CD14-positive monocyte (primary cell): Measurements from ENCODE around the gene ATG7. TPM values are rescaled to one million over a fixed set of nuclear protein-coding genes. Genes with fewer than 3 reads are reported as not detected.

ENCODE experiments used
- DNase-seq, 3 donors: peaks; one replicate each; pipeline ENCODE4 v3.0.0-alpha.2; 2011 to 2022
- H2AFZ ChIP-seq: 2 replicates; pipeline ENCODE4 v1.6.0; 2012; ENCODE audit warnings: mild to moderate bottlenecking, low read depth, low read length, inconsistent platforms; ENCODE audit not compliant: insufficient read depth, poor library complexity, severe bottlenecking
- H3K27ac ChIP-seq, 2 donors: 1 replicate in 1 of 2; 2 replicates in 1 of 2; pipeline ENCODE4 v1.5.1; 2012 to 2013; ENCODE audit warnings: low read length in 2 of 2, control low read depth in 1 of 2, inconsistent platforms in 1 of 2, low read depth in 1 of 2, mild to moderate bottlenecking in 1 of 2
- H3K27me3 ChIP-seq, 2 donors: one replicate each; pipeline versions ENCODE4 v1.6.0 to v1.6.1; 2011 to 2013; ENCODE audit warnings: low read length in 2 of 2; ENCODE audit not compliant: control insufficient read depth in 2 of 2, insufficient read depth in 2 of 2
- H3K36me3 ChIP-seq, 2 donors: replicated peaks in 1 of 2; 1 replicate in 1 of 2; 2 replicates in 1 of 2; pipeline versions ENCODE4 v1.5.1 to v1.6.1; 2012 to 2013; ENCODE audit warnings: low read length in 2 of 2, control low read depth in 1 of 2, inconsistent platforms in 1 of 2, mild to moderate bottlenecking in 1 of 2; ENCODE audit not compliant: insufficient read depth in 2 of 2, control insufficient read depth in 1 of 2
- H3K4me1 ChIP-seq, 2 donors: 1 replicate in 1 of 2; 2 replicates in 1 of 2; pipeline versions ENCODE4 v1.5.1 to v1.6.1; 2012 to 2013; ENCODE audit warnings: low read length in 2 of 2, control low read depth in 1 of 2, inconsistent platforms in 1 of 2, mild to moderate bottlenecking in 1 of 2, moderate library complexity in 1 of 2; ENCODE audit not compliant: insufficient read depth in 2 of 2, control insufficient read depth in 1 of 2
- H3K4me2 ChIP-seq: replicated peaks from 2 replicates; pipeline ENCODE3; 2012; ENCODE audit warnings: low read length, moderate library complexity, mild to moderate bottlenecking; ENCODE audit not compliant: poor library complexity, severe bottlenecking; ENCODE audit errors: extremely low read depth
- H3K4me3 ChIP-seq, 3 experiments: fragments of 200-600 bp in 1 of 3; sonication (generic) in 1 of 3; replicated peaks in 1 of 3; 1 replicate in 2 of 3; 2 replicates in 1 of 3; pipeline ENCODE4 v1.5.1; 2011 to 2013; ENCODE audit warnings: low read length in 3 of 3, mild to moderate bottlenecking in 3 of 3, control low read depth in 2 of 3, low read depth in 2 of 3, inconsistent platforms in 1 of 3, moderate library complexity in 1 of 3
- H3K79me2 ChIP-seq: 2 replicates; pipeline ENCODE4 v1.6.0; 2012; ENCODE audit warnings: mild to moderate bottlenecking, control low read depth, inconsistent platforms, low read length, moderate library complexity; ENCODE audit not compliant: insufficient read depth
- H3K9ac ChIP-seq: 2 replicates; pipeline ENCODE4 v1.6.0; 2017; ENCODE audit warnings: low read length, mild to moderate bottlenecking; ENCODE audit not compliant: insufficient read depth, poor library complexity, severe bottlenecking
- H3K9me3 ChIP-seq, 2 donors: replicated peaks in 1 of 2; 1 replicate in 1 of 2; 2 replicates in 1 of 2; pipeline versions ENCODE4 v1.5.1 to v1.6.1; 2012 to 2013; ENCODE audit warnings: low read length in 2 of 2, control low read depth in 1 of 2; ENCODE audit not compliant: control insufficient read depth in 1 of 2, insufficient read depth in 1 of 2
- H4K20me1 ChIP-seq: 2 replicates; pipeline ENCODE4 v1.6.0; 2012; ENCODE audit warnings: mild to moderate bottlenecking, low read length, control low read depth, moderate library complexity; ENCODE audit not compliant: insufficient read depth
- H3K27ac Mint-ChIP-seq, 7 donors: one replicate each; pipeline ENCODE4 v1.8.0; 2020; ENCODE audit warnings: mild to moderate bottlenecking in 7 of 7, mixed read lengths in 7 of 7, moderate library complexity in 6 of 7, inconsistent platforms in 2 of 7
- H3K27me3 Mint-ChIP-seq, 3 donors: one replicate each; pipeline ENCODE4 v1.8.0; 2021 to 2022; ENCODE audit warnings: low read depth in 3 of 3, mild to moderate bottlenecking in 3 of 3, mixed read lengths in 3 of 3, moderate library complexity in 3 of 3, inconsistent platforms in 1 of 3
- H3K36me3 Mint-ChIP-seq, 2 donors: one replicate each; pipeline ENCODE4 v1.8.0; 2020; ENCODE audit warnings: mixed read lengths in 2 of 2, inconsistent platforms in 1 of 2, mild to moderate bottlenecking in 1 of 2
- H3K4me1 Mint-ChIP-seq: one replicate; pipeline ENCODE4 v1.8.0; 2020; ENCODE audit warnings: mild to moderate bottlenecking, mixed read lengths
- H3K4me3 Mint-ChIP-seq, 2 donors: one replicate each; pipeline ENCODE4 v1.8.0; 2020; ENCODE audit warnings: mild to moderate bottlenecking in 2 of 2, mixed read lengths in 2 of 2, moderate library complexity in 1 of 2
- H3K9me3 Mint-ChIP-seq, 7 donors: one replicate each; pipeline ENCODE4 v1.8.0; 2020 to 2022; ENCODE audit warnings: mixed read lengths in 7 of 7, mild to moderate bottlenecking in 6 of 7, moderate library complexity in 6 of 7, inconsistent platforms in 2 of 7
- WGBS: methylation state at CpG from one replicate; pipeline ENCODE4 v1.1.5; 2013; ENCODE audit warnings: missing lambda C conversion rate; ENCODE audit not compliant: insufficient coverage; 5-methylcytosine and 5-hydroxymethylcytosine counted together
- intact Hi-C, 2 donors: fragments of 100-400 bp; cut with micrococcal nuclease; formaldehyde crosslinking; loops; one replicate each; pipeline versions ENCODE4 v1.15.0 to v1.15.1; 2023
- polyA plus RNA-seq, 3 donors: library from polyadenylated mRNA; depleted of rRNA in 1 of 3; unstranded in 2 of 3; stranded (reverse) in 1 of 3; fragments of 300-500 nt in 2 of 3; fragments of >200 nt in 1 of 3; fragmentation: Illumina TruSeq in 2 of 3; gene quantifications; 1 replicate in 2 of 3; 2 replicates in 1 of 3; pipeline ENCODE4 v1.2.3, GENCODE V29; 2012 to 2021
- TF ChIP-seq, protein P1 (sequence below): fragments of 200-600 bp; IDR thresholded peaks from one replicate; pipeline ENCODE4 v1.8.0; 2022; ENCODE audit warnings: antibody characterized with exemption, mild to moderate bottlenecking

ATG7 gene
- polyA plus RNA-seq, 3 donors, result 57.4 to 101 (median 89.7) TPM

DNA sequence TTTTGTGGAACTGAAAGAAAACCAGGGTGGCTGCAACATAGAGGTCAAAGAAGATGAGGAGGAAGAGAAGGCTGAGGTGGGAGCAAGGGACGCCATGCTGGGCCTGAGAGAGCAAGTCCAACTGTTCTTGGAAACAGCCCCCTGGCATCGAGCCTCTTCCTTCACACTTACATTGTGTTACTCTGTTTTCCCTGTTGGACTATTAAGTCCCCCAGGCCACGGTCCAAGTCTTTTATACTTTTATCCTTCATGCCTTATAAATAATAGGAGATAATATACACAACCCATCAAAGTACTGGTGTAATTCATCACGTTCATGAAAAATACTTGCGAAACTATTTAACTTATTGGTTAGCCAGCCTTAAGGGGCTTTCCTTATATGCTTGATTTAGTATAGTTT, 79.3 kb downstream of the ATG7 start:
- no peaks in the 10 kb centered on the region for H3K4me1 ChIP-seq
- no peak overlapping the region for H3K9ac ChIP-seq
- no peaks in the 10 kb centered on the region for H3K4me1 Mint-ChIP-seq
- H3K36me3 Mint-ChIP-seq, result peaks cover 87 to 97% of the 10 kb centered on the region in 2 donors
- no peak overlapping the region for H3K4me3 ChIP-seq
- no peak for DNase-seq
- H3K27ac ChIP-seq, result no peak overlapping the region
- no peak overlapping the region for H2AFZ ChIP-seq
- peaks cover 83 to 98% of the 10 kb centered on the region in 2 donors for H3K36me3 ChIP-seq
- no CpG with 5 or more reads among the region's 5 CpGs for WGBS
- no peak overlapping the region for H3K4me2 ChIP-seq
- H3K9me3 ChIP-seq, result peaks cover 3 to 14% of the 10 kb centered on the region in 2 donors
- H3K4me3 Mint-ChIP-seq, result no peak overlapping the region
- no peaks in the 10 kb centered on the region for H3K27me3 ChIP-seq
- H3K27ac Mint-ChIP-seq, result peak overlapping the region in 5 of 7 donors; percentile 4 to 51 (median 19)
- intact Hi-C loops, result no loop called here
- peaks cover 7 to 19% (median 11%) of the 10 kb centered on the region in 7 donors for H3K9me3 Mint-ChIP-seq
- peaks cover 73% of the 10 kb centered on the region for H4K20me1 ChIP-seq
- H3K27me3 Mint-ChIP-seq, result no peaks in the 10 kb centered on the region
- TF ChIP-seq, protein P1, sequence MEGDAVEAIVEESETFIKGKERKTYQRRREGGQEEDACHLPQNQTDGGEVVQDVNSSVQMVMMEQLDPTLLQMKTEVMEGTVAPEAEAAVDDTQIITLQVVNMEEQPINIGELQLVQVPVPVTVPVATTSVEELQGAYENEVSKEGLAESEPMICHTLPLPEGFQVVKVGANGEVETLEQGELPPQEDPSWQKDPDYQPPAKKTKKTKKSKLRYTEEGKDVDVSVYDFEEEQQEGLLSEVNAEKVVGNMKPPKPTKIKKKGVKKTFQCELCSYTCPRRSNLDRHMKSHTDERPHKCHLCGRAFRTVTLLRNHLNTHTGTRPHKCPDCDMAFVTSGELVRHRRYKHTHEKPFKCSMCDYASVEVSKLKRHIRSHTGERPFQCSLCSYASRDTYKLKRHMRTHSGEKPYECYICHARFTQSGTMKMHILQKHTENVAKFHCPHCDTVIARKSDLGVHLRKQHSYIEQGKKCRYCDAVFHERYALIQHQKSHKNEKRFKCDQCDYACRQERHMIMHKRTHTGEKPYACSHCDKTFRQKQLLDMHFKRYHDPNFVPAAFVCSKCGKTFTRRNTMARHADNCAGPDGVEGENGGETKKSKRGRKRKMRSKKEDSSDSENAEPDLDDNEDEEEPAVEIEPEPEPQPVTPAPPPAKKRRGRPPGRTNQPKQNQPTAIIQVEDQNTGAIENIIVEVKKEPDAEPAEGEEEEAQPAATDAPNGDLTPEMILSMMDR, result no peak
- peaks cover 10% of the 10 kb centered on the region for H3K79me2 ChIP-seq

DNA sequence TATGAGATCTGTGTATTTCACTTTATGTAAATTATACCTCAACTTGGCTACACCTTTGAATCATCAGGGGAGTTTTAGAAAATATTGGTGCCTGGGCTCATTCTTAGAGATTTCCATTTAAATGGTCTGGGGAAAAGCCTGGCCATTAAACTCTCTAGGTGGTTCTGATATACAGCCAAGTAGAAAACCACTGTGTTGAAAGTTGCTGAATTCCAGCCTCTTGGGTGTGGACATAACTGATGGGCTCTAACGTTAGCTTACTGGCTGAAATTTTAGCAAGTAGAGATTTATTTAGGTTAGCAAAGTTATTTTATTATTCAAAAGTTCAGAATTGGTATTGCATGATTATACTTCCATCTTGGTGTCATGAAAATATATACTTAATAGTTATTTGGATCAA, 84.1 kb downstream of the ATG7 start:
- TF ChIP-seq, protein P1, result no peak
- peaks cover 8% of the 10 kb centered on the region for H3K79me2 ChIP-seq
- WGBS, result no CpG with 5 or more reads among the region's 1 CpG
- no peak overlapping the region for H3K4me3 ChIP-seq
- no peak for DNase-seq
- Mint-ChIP-seq H3K4me3 (no peak overlapping the region), H3K27ac (no peak overlapping the region), H3K4me1 (no peaks in the 10 kb centered on the region), H3K36me3 (peaks cover 86 to 96% of the 10 kb centered on the region in 2 donors), H3K27me3 (no peaks in the 10 kb centered on the region), H3K9me3 (peaks cover 0 to 5% (median 0%) of the 10 kb centered on the region in 7 donors)
- no peak overlapping the region for H2AFZ ChIP-seq
- H3K4me2 ChIP-seq, result no peak overlapping the region
- H3K9me3 ChIP-seq, result no peaks in the 10 kb centered on the region
- H3K27ac ChIP-seq, result no peak overlapping the region
- H3K36me3 ChIP-seq, result peaks cover 82 to 98% of the 10 kb centered on the region in 2 donors
- H3K27me3 ChIP-seq, result no peaks in the 10 kb centered on the region
- intact Hi-C loops, result no loop called here
- no peak overlapping the region for H3K9ac ChIP-seq
- H3K4me1 ChIP-seq, result no peaks in the 10 kb centered on the region
- peaks cover 82% of the 10 kb centered on the region for H4K20me1 ChIP-seq
